Suprapubic skin (tissue), 4 donors: Measurements from ENCODE around the gene CYFIP2.

Source experiments
- CTCF ChIP-seq, 2 donors: fragments of 200-600 bp in 1 of 2; fragments of 450-650 bp in 1 of 2; sonication (generic) in 1 of 2; IDR thresholded peaks; one replicate each; pipeline ENCODE4 v1.5.1; 2016 to 2019; ENCODE audit warnings: antibody characterized with exemption in 2 of 2, mild to moderate bottlenecking in 1 of 2, moderate library complexity in 1 of 2
- EP300 ChIP-seq: sonication (generic); formaldehyde crosslinking; IDR thresholded peaks from one replicate; pipeline ENCODE4 v1.6.1; 2017; ENCODE audit warnings: antibody characterized with exemption
- POLR2AphosphoS5 ChIP-seq, 3 donors: sonication (generic); formaldehyde crosslinking; IDR thresholded peaks; one replicate each; pipeline ENCODE4 v1.6.1; 2017; ENCODE audit warnings: antibody characterized with exemption in 3 of 3

DNA sequence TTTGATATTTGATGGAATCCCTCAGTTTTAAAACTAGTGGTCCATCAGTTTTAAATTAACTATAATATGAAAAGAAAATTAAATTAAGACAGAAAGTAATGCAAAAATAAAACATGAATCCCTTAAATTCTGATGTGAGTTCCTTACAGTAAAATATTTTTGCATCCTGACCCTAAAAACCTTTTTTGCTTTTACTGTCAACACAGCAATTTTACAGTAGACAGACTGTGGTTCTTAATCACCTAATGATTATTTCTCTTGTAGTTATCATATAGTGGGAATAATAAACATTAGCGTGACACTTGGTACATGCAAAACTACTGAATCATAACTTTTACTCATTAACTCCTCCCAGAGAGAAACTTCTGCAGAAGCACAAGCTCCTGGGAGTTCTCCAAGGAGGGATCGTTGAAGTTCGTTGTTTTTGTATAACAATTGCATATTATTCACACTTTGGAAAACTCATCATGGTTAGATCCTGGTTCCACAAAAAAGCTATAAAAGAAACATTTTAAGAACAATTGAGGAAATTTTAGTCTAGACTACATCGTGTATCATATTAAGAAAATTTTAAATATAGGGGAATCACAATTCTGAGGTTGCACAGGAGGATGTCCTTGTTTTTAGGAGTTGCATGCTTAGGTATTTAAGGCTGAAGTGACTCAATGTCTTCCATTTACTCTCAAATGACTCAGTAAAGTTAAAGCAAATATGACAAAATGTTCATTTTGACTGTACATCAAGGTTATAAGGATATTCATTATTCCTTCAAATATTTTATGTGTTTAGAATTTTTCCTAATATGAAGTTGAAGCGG, 105.9 kb downstream of the CYFIP2 start:
- TF ChIP-seq EP300: no peak
- no peak for TF ChIP-seq POLR2AphosphoS5 (IDR thresholded peaks at IDR 0.05)
- TF ChIP-seq CTCF (IDR thresholded peaks at IDR 0.05): no peak
